ENCODE measurements around the gene SPDEF. TPM values are rescaled to one million over a fixed set of nuclear protein-coding genes. Genes with fewer than 3 reads are reported as not detected.

The SPDEF gene
- total RNA-seq, 1 experiment from 2014 or later, result 0.77 TPM

- Histone ChIP-seq H3K36me3 (ENCODE audit: control insufficient read depth, insufficient read depth, low read length) (no peaks in the 10 kb centered on the region), H3K9me3 (no peaks in the 10 kb centered on the region), H3K4me3 (ENCODE audit: low read depth, low read length) (no peak overlapping the region), H3K27me3 (replicated peaks; ENCODE audit: control insufficient read depth, insufficient read depth, low read length) (no peaks in the 10 kb centered on the region), H3K4me1 (no peaks in the 10 kb centered on the region)
- H3K4me3 Mint-ChIP-seq (ENCODE audit: unreplicated experiment), result no peak overlapping the region
- ChIA-PET POLR2A (interaction anchor here (0.6 kb wide), 1 partner anchor 21 kb away, joined by 4 read pairs; no protein-coding TSS in a partner anchor), CTCF (no interaction called here)
- H3K27me3 Mint-ChIP-seq (ENCODE audit: insufficient read depth, unreplicated experiment), result no peaks in the 10 kb centered on the region
- intact Hi-C loops (cut with micrococcal nuclease; ENCODE audit: unreplicated experiment), result no loop called here
- no peak overlapping the region for H3K27ac Mint-ChIP-seq (ENCODE audit: unreplicated experiment)
- TF ChIP-seq CTCF (IDR thresholded peaks at IDR 0.05; ENCODE audit: insufficient read depth in 1 of 2, low read depth in 1 of 2, low read length in 1 of 2, severe bottlenecking in 1 of 2, unreplicated experiment in 1 of 2), result no peak
- DNase-seq, result no peak
- no peaks in the 10 kb centered on the region for H3K9me3 Mint-ChIP-seq (ENCODE audit: unreplicated experiment)
- no peaks in the 10 kb centered on the region for H3K36me3 Mint-ChIP-seq (ENCODE audit: insufficient read depth, unreplicated experiment)
- peaks cover 6% of the 10 kb centered on the region for H3K4me1 Mint-ChIP-seq (ENCODE audit: low read depth, unreplicated experiment)
- BruUV-seq (replicated peaks), result no TSS peak
Measured at GRCh38 chr6:34493344-34493743, 62.8 kb downstream of the SPDEF start.

- DNase-seq, result no peak
- no peaks in the 10 kb centered on the region for H3K36me3 Mint-ChIP-seq (ENCODE audit: insufficient read depth, unreplicated experiment)
- Histone ChIP-seq H3K4me1 (no peaks in the 10 kb centered on the region), H3K27me3 (replicated peaks; ENCODE audit: control insufficient read depth, insufficient read depth, low read length) (no peaks in the 10 kb centered on the region), H3K36me3 (ENCODE audit: control insufficient read depth, insufficient read depth, low read length) (no peaks in the 10 kb centered on the region), H3K9me3 (no peaks in the 10 kb centered on the region), H3K4me3 (ENCODE audit: low read depth, low read length) (no peak overlapping the region)
- POLR2A ChIA-PET, result no interaction called here
- no TSS peak for BruUV-seq (replicated peaks)
- no peak for TF ChIP-seq CTCF (IDR thresholded peaks at IDR 0.05; ENCODE audit: insufficient read depth in 1 of 2, low read depth in 1 of 2, low read length in 1 of 2, severe bottlenecking in 1 of 2, unreplicated experiment in 1 of 2)
- H3K27ac Mint-ChIP-seq (ENCODE audit: unreplicated experiment), result no peak overlapping the region
- peaks cover 6% of the 10 kb centered on the region for H3K4me1 Mint-ChIP-seq (ENCODE audit: low read depth, unreplicated experiment)
- H3K27me3 Mint-ChIP-seq (ENCODE audit: insufficient read depth, unreplicated experiment), result no peaks in the 10 kb centered on the region
- H3K9me3 Mint-ChIP-seq (ENCODE audit: unreplicated experiment), result no peaks in the 10 kb centered on the region
- CTCF ChIA-PET, result no interaction called here
- intact Hi-C loops (cut with micrococcal nuclease; ENCODE audit: unreplicated experiment), result no loop called here
- no peak overlapping the region for H3K4me3 Mint-ChIP-seq (ENCODE audit: unreplicated experiment)
Measured at GRCh38 chr6:34491091-34491430, 65.1 kb downstream of the SPDEF start.

GRCh38 chr6:34490390-34491090 is 65.6 kb downstream of the SPDEF start:
- H3K4me3 Mint-ChIP-seq (ENCODE audit: unreplicated experiment), result no peak overlapping the region
- H3K4me1 Mint-ChIP-seq (ENCODE audit: low read depth, unreplicated experiment), result peaks cover 6% of the 10 kb centered on the region
- no peak overlapping the region for H3K27ac Mint-ChIP-seq (ENCODE audit: unreplicated experiment)
- BruUV-seq (replicated peaks), result no TSS peak
- Histone ChIP-seq H3K9me3 (no peaks in the 10 kb centered on the region), H3K36me3 (ENCODE audit: control insufficient read depth, insufficient read depth, low read length) (no peaks in the 10 kb centered on the region), H3K4me1 (no peaks in the 10 kb centered on the region), H3K4me3 (ENCODE audit: low read depth, low read length) (no peak overlapping the region), H3K27me3 (replicated peaks; ENCODE audit: control insufficient read depth, insufficient read depth, low read length) (no peaks in the 10 kb centered on the region)
- TF ChIP-seq CTCF (IDR thresholded peaks at IDR 0.05; ENCODE audit: insufficient read depth in 1 of 2, low read depth in 1 of 2, low read length in 1 of 2, severe bottlenecking in 1 of 2, unreplicated experiment in 1 of 2), result no peak
- H3K9me3 Mint-ChIP-seq (ENCODE audit: unreplicated experiment), result no peaks in the 10 kb centered on the region
- no peaks in the 10 kb centered on the region for H3K36me3 Mint-ChIP-seq (ENCODE audit: insufficient read depth, unreplicated experiment)
- ChIA-PET POLR2A (no interaction called here), CTCF (no interaction called here)
- DNase-seq, result no peak
- intact Hi-C loops (cut with micrococcal nuclease; ENCODE audit: unreplicated experiment), result no loop called here
- no peaks in the 10 kb centered on the region for H3K27me3 Mint-ChIP-seq (ENCODE audit: insufficient read depth, unreplicated experiment)

All from Caco-2 (cell line).